Tibial artery (tissue), 4 donors: Measurements from ENCODE around the gene GNG12.
"Not testable (repeated sequence)": the region's sequence is repeated elsewhere in the genome, so short reads cannot be mapped to it uniquely, and the experiment has no call there.

ENCODE experiments used
- DNase-seq, 2 donors: peaks; one replicate each; pipeline ENCODE4 v3.0.0-alpha.2; 2019
- H3K27ac ChIP-seq, 2 donors: fragments of 200-600 bp; sonication (generic) in 1 of 2; 1 replicate in 1 of 2; 2 replicates in 1 of 2; pipeline ENCODE4 v1.5.1; 2018 to 2019; ENCODE audit warnings: mild to moderate bottlenecking in 1 of 2
- H3K27me3 ChIP-seq, 2 donors: fragments of 200-600 bp; sonication (generic) in 1 of 2; one replicate each; pipeline versions ENCODE4 v1.5.1 to v1.6.0; 2016 to 2019
- H3K36me3 ChIP-seq, 3 donors: fragments of 200-600 bp; sonication (generic) in 2 of 3; one replicate each; pipeline ENCODE4 v1.5.1; 2016 to 2019; ENCODE audit warnings: mild to moderate bottlenecking in 2 of 3
- H3K4me1 ChIP-seq, 4 donors: fragments of 200-600 bp; sonication (generic) in 2 of 4; 1 replicate in 3 of 4; 2 replicates in 1 of 4; pipeline ENCODE4 v1.5.1; 2016 to 2019
- H3K4me3 ChIP-seq, 2 donors: fragments of 200-600 bp; sonication (generic) in 1 of 2; 1 replicate in 1 of 2; 2 replicates in 1 of 2; pipeline ENCODE4 v1.5.1; 2018 to 2019; ENCODE audit warnings: mild to moderate bottlenecking in 2 of 2
- H3K9me3 ChIP-seq, 3 donors: fragments of 200-600 bp; sonication (generic) in 1 of 3; one replicate each; pipeline ENCODE4 v1.5.1; 2016 to 2019
- intact Hi-C: fragments of 100-400 bp; cut with DNase I; formaldehyde crosslinking; loops from one replicate; pipeline ENCODE4 v1.15.0; 2023; ENCODE audit warnings: low total_unique reads
- TF ChIP-seq, protein P1 (sequence below), 2 experiments: fragments of 200-600 bp in 1 of 2; fragments of 450-650 bp in 1 of 2; IDR thresholded peaks; one replicate each; pipeline ENCODE4 v1.5.1; 2017 to 2019; ENCODE audit warnings: antibody characterized with exemption in 2 of 2, mild to moderate bottlenecking in 1 of 2, moderate library complexity in 1 of 2

GNG12 gene

GRCh38 chr1:67664048-67664447 is 169.2 kb downstream of the GNG12 start:
- Histone ChIP-seq H3K4me1 (peaks cover 0 to 4% (median 0%) of the 10 kb centered on the region in 4 donors), H3K36me3 (no peaks in the 10 kb centered on the region), H3K4me3 (no peak overlapping the region), H3K9me3 (no peaks in the 10 kb centered on the region), H3K27me3 (no peaks in the 10 kb centered on the region), H3K27ac (no peak overlapping the region)
- intact Hi-C loops: no loop called here
- TF ChIP-seq, protein P1, sequence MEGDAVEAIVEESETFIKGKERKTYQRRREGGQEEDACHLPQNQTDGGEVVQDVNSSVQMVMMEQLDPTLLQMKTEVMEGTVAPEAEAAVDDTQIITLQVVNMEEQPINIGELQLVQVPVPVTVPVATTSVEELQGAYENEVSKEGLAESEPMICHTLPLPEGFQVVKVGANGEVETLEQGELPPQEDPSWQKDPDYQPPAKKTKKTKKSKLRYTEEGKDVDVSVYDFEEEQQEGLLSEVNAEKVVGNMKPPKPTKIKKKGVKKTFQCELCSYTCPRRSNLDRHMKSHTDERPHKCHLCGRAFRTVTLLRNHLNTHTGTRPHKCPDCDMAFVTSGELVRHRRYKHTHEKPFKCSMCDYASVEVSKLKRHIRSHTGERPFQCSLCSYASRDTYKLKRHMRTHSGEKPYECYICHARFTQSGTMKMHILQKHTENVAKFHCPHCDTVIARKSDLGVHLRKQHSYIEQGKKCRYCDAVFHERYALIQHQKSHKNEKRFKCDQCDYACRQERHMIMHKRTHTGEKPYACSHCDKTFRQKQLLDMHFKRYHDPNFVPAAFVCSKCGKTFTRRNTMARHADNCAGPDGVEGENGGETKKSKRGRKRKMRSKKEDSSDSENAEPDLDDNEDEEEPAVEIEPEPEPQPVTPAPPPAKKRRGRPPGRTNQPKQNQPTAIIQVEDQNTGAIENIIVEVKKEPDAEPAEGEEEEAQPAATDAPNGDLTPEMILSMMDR (IDR thresholded peaks at IDR 0.05): no peak
- DNase-seq: no peak

GRCh38 chr1:67662884-67663283 is 170.4 kb downstream of the GNG12 start:
- TF ChIP-seq, protein P1 (IDR thresholded peaks at IDR 0.05): no peak
- no peaks in the 10 kb centered on the region for H3K36me3 ChIP-seq
- intact Hi-C loops: no loop called here
- H3K27ac ChIP-seq: no peak overlapping the region
- H3K4me3 ChIP-seq: no peak overlapping the region
- peaks cover 0 to 7% (median 0%) of the 10 kb centered on the region in 4 donors for H3K4me1 ChIP-seq
- no peak for DNase-seq
- H3K9me3 ChIP-seq: no peaks in the 10 kb centered on the region
- H3K27me3 ChIP-seq: no peaks in the 10 kb centered on the region

DNA sequence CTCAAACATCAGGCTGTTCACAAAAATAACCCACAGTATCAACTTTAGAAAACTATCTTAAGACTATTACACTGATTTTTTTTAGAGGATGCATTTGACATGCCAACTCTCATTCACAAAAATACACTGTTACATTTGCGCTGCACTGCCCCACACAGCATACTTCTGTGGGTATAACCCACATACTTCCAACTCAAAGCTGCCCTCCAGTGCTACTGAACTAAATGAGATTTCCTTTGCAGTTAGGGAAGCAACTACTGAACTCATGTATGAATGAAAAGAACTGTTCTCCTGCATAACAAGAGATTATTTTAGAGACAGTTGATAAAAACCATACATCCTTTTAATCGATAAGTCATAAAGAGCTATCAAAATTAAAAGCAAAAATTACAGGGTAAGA is 174.0 kb downstream of the GNG12 start:
- intact Hi-C loops: no loop called here
- Histone ChIP-seq H3K9me3 (no peaks in the 10 kb centered on the region), H3K4me3 (no peak overlapping the region), H3K36me3 (no peaks in the 10 kb centered on the region), H3K27me3 (no peaks in the 10 kb centered on the region), H3K4me1 (peaks cover 0 to 7% (median 0%) of the 10 kb centered on the region in 4 donors), H3K27ac (no peak overlapping the region)
- DNase-seq: no peak
- TF ChIP-seq, protein P1 (IDR thresholded peaks at IDR 0.05): no peak

- H3K27ac ChIP-seq, intact Hi-C loops, DNase-seq, H3K36me3 ChIP-seq, H3K9me3 ChIP-seq, H3K27me3 ChIP-seq, H3K4me3 ChIP-seq, H3K4me1 ChIP-seq: not testable (repeated sequence)
Observed at GRCh38 chr1:67657152-67657551, 176.1 kb downstream of the GNG12 start.

DNA sequence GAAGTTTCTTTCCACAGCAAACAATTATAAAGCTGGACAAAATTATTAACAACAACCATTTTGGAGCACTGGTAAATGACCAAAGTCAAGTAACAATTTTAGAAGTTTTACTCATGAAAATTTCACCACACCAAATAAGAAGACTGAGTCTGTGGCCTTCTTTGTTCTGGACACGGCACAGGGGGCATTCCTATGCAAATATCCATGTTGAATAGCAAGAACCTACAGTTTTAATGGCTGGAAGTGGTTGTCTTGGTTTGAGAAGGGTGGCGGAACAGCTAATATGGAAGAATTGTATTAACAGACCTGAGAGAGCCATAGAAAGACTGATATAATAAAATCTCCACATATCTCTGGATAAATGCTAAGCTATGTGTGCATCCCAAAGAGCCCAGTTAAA is 177.7 kb downstream of the GNG12 start:
- Histone ChIP-seq H3K27me3 (no peaks in the 10 kb centered on the region), H3K27ac (no peak overlapping the region), H3K4me3 (no peak overlapping the region), H3K36me3 (no peaks in the 10 kb centered on the region), H3K4me1 (peaks cover 0 to 7% (median 0%) of the 10 kb centered on the region in 4 donors), H3K9me3 (no peaks in the 10 kb centered on the region)
- DNase-seq: no peak
- TF ChIP-seq, protein P1 (IDR thresholded peaks at IDR 0.05): no peak
- intact Hi-C loops: no loop called here

DNA sequence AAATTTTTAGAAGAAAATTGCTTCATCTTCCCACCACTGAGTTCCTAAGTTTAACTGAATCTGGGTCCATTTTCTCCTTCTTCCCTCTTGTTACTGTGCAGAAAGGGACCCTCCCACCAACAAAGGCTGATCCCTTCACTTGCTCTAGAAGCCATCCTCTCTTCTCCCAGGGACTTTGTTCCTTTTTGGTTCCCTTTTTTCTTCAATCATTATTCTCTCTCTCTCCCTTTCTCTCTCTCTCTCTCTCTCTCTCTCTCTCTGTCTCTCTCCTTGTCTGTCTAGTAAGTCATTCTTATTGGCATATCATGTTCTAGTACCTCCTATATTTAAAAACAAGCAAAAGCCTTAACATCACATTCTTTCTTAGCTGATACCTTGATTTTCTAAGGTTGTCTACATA is 180.0 kb downstream of the GNG12 start:
- no peaks in the 10 kb centered on the region for H3K36me3 ChIP-seq
- H3K4me3 ChIP-seq: no peak overlapping the region
- H3K27me3 ChIP-seq: no peaks in the 10 kb centered on the region
- DNase-seq: no peak
- no peaks in the 10 kb centered on the region for H3K9me3 ChIP-seq
- no peak overlapping the region for H3K27ac ChIP-seq
- intact Hi-C loops: no loop called here
- TF ChIP-seq, protein P1 (IDR thresholded peaks at IDR 0.05): no peak
- H3K4me1 ChIP-seq: peaks cover 0 to under 1% (median 0%) of the 10 kb centered on the region in 4 donors
